B cell (primary cell): ENCODE data around the gene KLF7. TPM values are rescaled to one million over a fixed set of nuclear protein-coding genes. Genes with fewer than 3 reads are reported as not detected.

Source experiments
- ATAC-seq: fragments of 200-7000 bp; cut with Tn5 transposase; one replicate; pipeline ENCODE4 v1.10.0; 2021; ENCODE audit warnings: low read depth, mild to moderate bottlenecking, moderate number of reproducible peaks, moderate library complexity
- CTCF ChIA-PET: fragments of 350-600 bp; sonication (Branson Sonifier 250); formaldehyde crosslinking; loops from one replicate; lab custom pipeline; 2021; ENCODE audit warnings: antibody characterized with exemption, inconsistent platforms; lab: Charles Lee
- POLR2A ChIA-PET: fragments of 350-600 bp; sonication (Branson Sonifier 250); formaldehyde crosslinking; loops from one replicate; lab custom pipeline; 2021; ENCODE audit warnings: antibody characterized with exemption; lab: Charles Lee
- DNase-seq: peaks from one replicate; pipeline ENCODE4 v3.0.0; 2013
- H2AFZ ChIP-seq: 2 replicates; pipeline ENCODE4 v1.6.1; 2012; ENCODE audit warnings: mild to moderate bottlenecking, low read depth, low read length; ENCODE audit not compliant: insufficient read depth, poor library complexity, severe bottlenecking
- H3K27ac ChIP-seq, 2 donors: 1 replicate in 1 of 2; 2 replicates in 1 of 2; pipeline ENCODE4 v1.5.1; 2012 to 2013; ENCODE audit warnings: low read length in 2 of 2, mild to moderate bottlenecking in 2 of 2, moderate library complexity in 1 of 2
- H3K27me3 ChIP-seq, 4 experiments: fragments of 200-600 bp in 1 of 4; sonication (generic) in 1 of 4; replicated peaks in 1 of 4; 1 replicate in 2 of 4; 2 replicates in 2 of 4; pipeline versions ENCODE4 v1.6.1 to v1.7.0; 2013 to 2016; ENCODE audit warnings: low read length in 3 of 4, mild to moderate bottlenecking in 2 of 4, mixed read lengths in 1 of 4, moderate library complexity in 1 of 4; ENCODE audit not compliant: insufficient read depth in 4 of 4, control insufficient read depth in 3 of 4; ENCODE audit errors: control extremely low read depth in 1 of 4
- H3K36me3 ChIP-seq, 2 experiments: replicated peaks in 1 of 2; 1 replicate in 1 of 2; 2 replicates in 1 of 2; pipeline versions ENCODE4 v1.6.1 to v1.7.1; 2013; ENCODE audit warnings: low read length in 1 of 2; ENCODE audit not compliant: insufficient read depth in 2 of 2, control insufficient read depth in 1 of 2; ENCODE audit errors: control extremely low read depth in 1 of 2, extremely low read depth in 1 of 2
- H3K4me1 ChIP-seq, 2 donors: fragments of 200-600 bp in 1 of 2; sonication (generic) in 1 of 2; 1 replicate in 1 of 2; 2 replicates in 1 of 2; pipeline versions ENCODE4 v1.5.1 to v1.6.1; 2013 to 2017; ENCODE audit warnings: low read length in 2 of 2; ENCODE audit not compliant: control insufficient read depth in 2 of 2, insufficient read depth in 2 of 2
- H3K4me2 ChIP-seq: replicated peaks from 2 replicates; pipeline ENCODE3; 2012; ENCODE audit warnings: mild to moderate bottlenecking, low read depth, low read length; ENCODE audit not compliant: poor library complexity, severe bottlenecking
- H3K4me3 ChIP-seq, 5 experiments: fragments of 200-600 bp in 1 of 5; sonication (generic) in 1 of 5; 1 replicate in 3 of 5; 2 replicates in 2 of 5; pipeline versions ENCODE4 v1.5.1 to v1.7.0; 2011 to 2016; ENCODE audit warnings: low read length in 4 of 5, mild to moderate bottlenecking in 4 of 5, low read depth in 2 of 5, control low read depth in 1 of 5, moderate library complexity in 1 of 5; ENCODE audit not compliant: insufficient read depth in 1 of 5; ENCODE audit errors: control extremely low read depth in 1 of 5, extremely low read depth in 1 of 5
- H3K79me2 ChIP-seq: fragments of 200-600 bp; sonication (generic); one replicate; pipeline ENCODE4 v1.6.0; 2016; ENCODE audit warnings: low read length; ENCODE audit not compliant: control insufficient read depth, insufficient read depth
- H3K9ac ChIP-seq: fragments of 200-600 bp; sonication (generic); 2 replicates; pipeline ENCODE4 v1.6.1; 2017; ENCODE audit warnings: mild to moderate bottlenecking, low read length, moderate library complexity
- H3K9me3 ChIP-seq, 3 donors: one replicate each; pipeline versions ENCODE4 v1.6.1 to v1.7.1; 2013; ENCODE audit warnings: low read length in 2 of 3; ENCODE audit not compliant: control insufficient read depth in 2 of 3, insufficient read depth in 1 of 3; ENCODE audit errors: control extremely low read depth in 1 of 3
- H4K20me1 ChIP-seq: 2 replicates; pipeline ENCODE4 v1.6.0; 2012; ENCODE audit warnings: mild to moderate bottlenecking, low read length; ENCODE audit not compliant: insufficient read depth, control insufficient read depth, poor library complexity, severe bottlenecking
- H3K27ac Mint-ChIP-seq: one replicate; pipeline ENCODE4 v1.8.0; 2021; ENCODE audit warnings: mixed read lengths
- H3K27me3 Mint-ChIP-seq: one replicate; pipeline ENCODE4 v1.8.0; 2021; ENCODE audit warnings: mixed read lengths
- H3K4me1 Mint-ChIP-seq: one replicate; pipeline ENCODE4 v1.8.0; 2021; ENCODE audit warnings: mixed read lengths
- H3K4me3 Mint-ChIP-seq: one replicate; pipeline ENCODE4 v1.8.0; 2021; ENCODE audit warnings: mixed read lengths
- H3K9me3 Mint-ChIP-seq: one replicate; pipeline ENCODE4 v1.8.0; 2022; ENCODE audit warnings: mixed read lengths; ENCODE audit not compliant: insufficient read depth
- EZH2 ChIP-seq: IDR thresholded peaks from 2 replicates; pipeline ENCODE4 v1.6.1; 2012; ENCODE audit warnings: borderline replicate concordance, low read depth, mild to moderate bottlenecking, moderate library complexity, low read length; ENCODE audit not compliant: insufficient read depth, poor library complexity, severe bottlenecking
- WGBS: methylation state at CpG from one replicate; pipeline ENCODE4 v1.1.5; 2013; ENCODE audit warnings: missing lambda C conversion rate; ENCODE audit not compliant: insufficient coverage; 5-methylcytosine and 5-hydroxymethylcytosine counted together
- intact Hi-C: fragments of 100-400 bp; cut with micrococcal nuclease; formaldehyde crosslinking; loops from one replicate; pipeline ENCODE4 v1.10.0; 2022
- polyA plus RNA-seq: library from polyadenylated mRNA; depleted of rRNA; stranded (reverse); fragments of >200 nt; gene quantifications from 2 replicates; pipeline ENCODE4 v1.2.3, GENCODE V29; 2012
- total RNA-seq, 2 donors: library from RNA; stranded (reverse); fragments of 120-200 nt in 1 of 2; gene quantifications; 1 replicate in 1 of 2; 2 replicates in 1 of 2; pipeline versions ENCODE4 v1.2.3 to v1.2.4, GENCODE V29; 2013 to 2022
- TF ChIP-seq, protein P1 (sequence below): fragments of 200-600 bp; IDR thresholded peaks from one replicate; pipeline ENCODE4 v1.8.0; 2022; ENCODE audit warnings: antibody characterized with exemption, mild to moderate bottlenecking

KLF7 gene
- total and polyA plus RNA-seq, 2 donors (not counting 1 experiment from before 2014, with no cell fraction given): 46.2 to 93.2 TPM

DNA sequence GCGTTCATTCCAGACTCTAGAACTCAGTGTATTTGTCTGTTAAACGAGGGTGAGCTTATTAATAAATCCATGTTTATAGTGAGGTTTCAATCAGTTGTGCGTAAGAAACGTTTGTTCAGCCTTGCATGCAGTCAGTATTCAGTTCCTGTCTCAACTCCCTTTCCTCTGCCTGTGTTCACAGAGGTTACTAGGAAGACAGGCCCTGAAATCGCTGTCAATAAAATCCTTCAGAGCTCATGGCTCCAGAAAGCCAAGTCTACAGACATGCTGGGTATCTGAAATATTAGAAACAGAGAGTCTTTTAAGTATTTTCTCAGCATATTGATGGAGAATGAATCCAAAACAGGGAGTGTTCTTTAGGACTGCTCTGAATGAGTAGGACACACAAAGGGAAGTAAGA lies 75.4 kb downstream of the KLF7 start:
- peaks cover 4% of the 10 kb centered on the region for H4K20me1 ChIP-seq
- H3K4me2 ChIP-seq: peak overlapping the region; percentile 13
- peaks cover 7% of the 10 kb centered on the region for H3K79me2 ChIP-seq
- H3K9me3 ChIP-seq: peaks cover 0 to 3% (median 0%) of the 10 kb centered on the region in 3 donors
- H3K4me3 ChIP-seq: no peak overlapping the region
- peaks cover 33 to 37% of the 10 kb centered on the region in 2 donors for H3K4me1 ChIP-seq
- H2AFZ ChIP-seq: no peak overlapping the region
- H3K9ac ChIP-seq: no peak overlapping the region
- no peak for ATAC-seq
- H3K27ac ChIP-seq: no peak overlapping the region
- 49% methylated on average over 3 of the region's 5 CpGs for WGBS
- intact Hi-C loops: no loop called here
- ChIA-PET POLR2A (interaction anchor here (0.6 kb wide), 1 partner anchor 438 kb away, joined by 7 read pairs; no protein-coding TSS in a partner anchor), CTCF (no interaction called here)
- Mint-ChIP-seq H3K27me3 (no peaks in the 10 kb centered on the region), H3K4me3 (no peak overlapping the region), H3K4me1 (peaks cover 42% of the 10 kb centered on the region), H3K27ac (no peak overlapping the region), H3K9me3 (peaks cover 2% of the 10 kb centered on the region)
- DNase-seq: no peak
- no peaks in the 10 kb centered on the region for H3K27me3 ChIP-seq
- TF ChIP-seq EZH2: no peak
- TF ChIP-seq, protein P1, sequence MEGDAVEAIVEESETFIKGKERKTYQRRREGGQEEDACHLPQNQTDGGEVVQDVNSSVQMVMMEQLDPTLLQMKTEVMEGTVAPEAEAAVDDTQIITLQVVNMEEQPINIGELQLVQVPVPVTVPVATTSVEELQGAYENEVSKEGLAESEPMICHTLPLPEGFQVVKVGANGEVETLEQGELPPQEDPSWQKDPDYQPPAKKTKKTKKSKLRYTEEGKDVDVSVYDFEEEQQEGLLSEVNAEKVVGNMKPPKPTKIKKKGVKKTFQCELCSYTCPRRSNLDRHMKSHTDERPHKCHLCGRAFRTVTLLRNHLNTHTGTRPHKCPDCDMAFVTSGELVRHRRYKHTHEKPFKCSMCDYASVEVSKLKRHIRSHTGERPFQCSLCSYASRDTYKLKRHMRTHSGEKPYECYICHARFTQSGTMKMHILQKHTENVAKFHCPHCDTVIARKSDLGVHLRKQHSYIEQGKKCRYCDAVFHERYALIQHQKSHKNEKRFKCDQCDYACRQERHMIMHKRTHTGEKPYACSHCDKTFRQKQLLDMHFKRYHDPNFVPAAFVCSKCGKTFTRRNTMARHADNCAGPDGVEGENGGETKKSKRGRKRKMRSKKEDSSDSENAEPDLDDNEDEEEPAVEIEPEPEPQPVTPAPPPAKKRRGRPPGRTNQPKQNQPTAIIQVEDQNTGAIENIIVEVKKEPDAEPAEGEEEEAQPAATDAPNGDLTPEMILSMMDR: no peak
- peaks cover 6 to 17% of the 10 kb centered on the region in 2 experiments for H3K36me3 ChIP-seq

DNA sequence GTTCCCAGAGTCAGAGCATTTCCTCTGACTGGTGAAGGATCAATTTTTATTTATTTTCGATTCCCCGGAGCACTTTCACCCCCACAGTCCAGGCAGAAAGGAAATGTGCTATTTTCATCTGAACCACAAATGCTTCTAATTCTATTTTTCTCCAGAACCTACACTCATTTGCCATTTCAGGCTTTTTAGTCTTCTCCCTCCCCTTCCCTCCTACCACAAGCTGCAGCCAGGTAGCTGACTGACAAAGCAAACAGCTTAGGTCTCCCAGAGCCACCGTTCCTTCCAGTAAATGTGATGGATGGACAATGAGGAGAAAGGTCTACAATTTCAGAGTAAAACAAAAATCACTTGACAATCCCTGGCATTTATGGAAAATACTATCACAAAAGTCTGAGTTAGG lies 76.9 kb downstream of the KLF7 start:
- 0% methylated on average over 2 of the region's 3 CpGs for whole genome bisulfite sequencing
- Mint-ChIP-seq H3K9me3 (peaks cover 2% of the 10 kb centered on the region), H3K4me3 (no peak overlapping the region), H3K4me1 (peaks cover 42% of the 10 kb centered on the region), H3K27me3 (no peaks in the 10 kb centered on the region), H3K27ac (no peak overlapping the region)
- peaks cover 5 to 20% of the 10 kb centered on the region in 2 experiments for H3K36me3 ChIP-seq
- no peak overlapping the region for H3K27ac ChIP-seq
- peaks cover 33 to 37% of the 10 kb centered on the region in 2 donors for H3K4me1 ChIP-seq
- ChIA-PET CTCF (no interaction called here), POLR2A (interaction anchor here (1.1 to 1.3 kb wide), 2 partner anchors 55 to 77 kb away, joined by 3 to 4 read pairs; no protein-coding TSS in a partner anchor)
- no peak overlapping the region for H2AFZ ChIP-seq
- no peak for TF ChIP-seq EZH2
- TF ChIP-seq, protein P1: no peak
- H3K9me3 ChIP-seq: peaks cover 0 to 3% (median 0%) of the 10 kb centered on the region in 3 donors
- no peaks in the 10 kb centered on the region for H3K27me3 ChIP-seq
- no peak overlapping the region for H3K9ac ChIP-seq
- peak overlapping the region; percentile 32 for H3K4me2 ChIP-seq
- intact Hi-C loops: no loop called here
- ATAC-seq: no peak
- H3K79me2 ChIP-seq: peaks cover 4% of the 10 kb centered on the region
- H3K4me3 ChIP-seq: no peak overlapping the region
- DNase-seq: no peak
- no peaks in the 10 kb centered on the region for H4K20me1 ChIP-seq
